GM13976 (cell line): Measurements from ENCODE around the gene TEX19.

Experiments used
- DNase-seq: peaks from one replicate; pipeline ENCODE4 v3.0.0; 2012; ENCODE audit warnings: low spot score
- in situ Hi-C: fragments of 300-500 bp; cut with MboI; formaldehyde crosslinking; loops from one replicate; pipeline ENCODE4 v1.12.0; 2022; ENCODE audit warnings: low sequenced_read_pairs, mixed read lengths, inconsistent platforms; ENCODE audit not compliant: unreplicated experiment
- TF ChIP-seq, protein P1 (sequence below): IDR thresholded peaks from 2 replicates; pipeline ENCODE4 v1.5.1; 2012; ENCODE audit warnings: borderline replicate concordance, mild to moderate bottlenecking; ENCODE audit not compliant: insufficient read depth; ENCODE audit errors: extremely low read depth, missing control alignments, control extremely low read depth

TEX19 gene

DNA sequence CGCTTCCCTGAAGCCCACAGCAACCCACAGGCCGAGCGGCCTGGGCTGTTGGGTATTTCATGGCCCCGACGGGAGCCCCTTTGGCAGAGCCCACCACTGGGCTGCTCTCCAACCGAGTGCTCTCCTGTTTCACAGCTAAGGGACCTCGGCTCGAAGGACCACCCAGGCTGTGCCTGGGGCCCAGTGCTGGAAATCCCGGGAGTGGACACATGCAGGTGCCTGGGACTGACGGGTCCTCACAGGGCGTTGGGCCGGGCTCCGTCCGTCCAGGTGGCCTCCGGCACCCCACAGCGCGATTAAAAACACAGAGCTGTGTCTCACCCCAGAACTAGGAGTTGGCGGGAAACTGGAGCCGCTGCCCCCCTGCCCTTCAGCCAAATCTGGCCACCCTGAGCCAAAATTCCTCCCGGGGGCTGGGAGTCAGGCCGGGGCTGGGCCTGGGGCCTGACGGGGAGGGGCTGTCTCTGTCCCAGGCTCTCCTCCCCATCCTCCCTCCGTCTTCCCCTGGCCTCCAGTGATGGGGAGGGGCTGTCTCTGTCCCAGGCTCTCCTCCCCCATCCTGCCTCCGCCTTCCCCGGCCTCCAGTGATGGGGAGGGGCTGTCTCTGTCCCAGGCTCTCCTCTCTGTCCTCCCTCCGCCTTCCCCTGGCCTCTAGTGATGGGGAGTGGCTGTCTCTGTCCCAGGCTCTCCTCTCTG lies 26.7 kb downstream of the TEX19 start:
- TF ChIP-seq, protein P1, sequence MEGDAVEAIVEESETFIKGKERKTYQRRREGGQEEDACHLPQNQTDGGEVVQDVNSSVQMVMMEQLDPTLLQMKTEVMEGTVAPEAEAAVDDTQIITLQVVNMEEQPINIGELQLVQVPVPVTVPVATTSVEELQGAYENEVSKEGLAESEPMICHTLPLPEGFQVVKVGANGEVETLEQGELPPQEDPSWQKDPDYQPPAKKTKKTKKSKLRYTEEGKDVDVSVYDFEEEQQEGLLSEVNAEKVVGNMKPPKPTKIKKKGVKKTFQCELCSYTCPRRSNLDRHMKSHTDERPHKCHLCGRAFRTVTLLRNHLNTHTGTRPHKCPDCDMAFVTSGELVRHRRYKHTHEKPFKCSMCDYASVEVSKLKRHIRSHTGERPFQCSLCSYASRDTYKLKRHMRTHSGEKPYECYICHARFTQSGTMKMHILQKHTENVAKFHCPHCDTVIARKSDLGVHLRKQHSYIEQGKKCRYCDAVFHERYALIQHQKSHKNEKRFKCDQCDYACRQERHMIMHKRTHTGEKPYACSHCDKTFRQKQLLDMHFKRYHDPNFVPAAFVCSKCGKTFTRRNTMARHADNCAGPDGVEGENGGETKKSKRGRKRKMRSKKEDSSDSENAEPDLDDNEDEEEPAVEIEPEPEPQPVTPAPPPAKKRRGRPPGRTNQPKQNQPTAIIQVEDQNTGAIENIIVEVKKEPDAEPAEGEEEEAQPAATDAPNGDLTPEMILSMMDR = no peak
- in situ Hi-C loops = no loop called here
- DNase-seq = no peak

DNA sequence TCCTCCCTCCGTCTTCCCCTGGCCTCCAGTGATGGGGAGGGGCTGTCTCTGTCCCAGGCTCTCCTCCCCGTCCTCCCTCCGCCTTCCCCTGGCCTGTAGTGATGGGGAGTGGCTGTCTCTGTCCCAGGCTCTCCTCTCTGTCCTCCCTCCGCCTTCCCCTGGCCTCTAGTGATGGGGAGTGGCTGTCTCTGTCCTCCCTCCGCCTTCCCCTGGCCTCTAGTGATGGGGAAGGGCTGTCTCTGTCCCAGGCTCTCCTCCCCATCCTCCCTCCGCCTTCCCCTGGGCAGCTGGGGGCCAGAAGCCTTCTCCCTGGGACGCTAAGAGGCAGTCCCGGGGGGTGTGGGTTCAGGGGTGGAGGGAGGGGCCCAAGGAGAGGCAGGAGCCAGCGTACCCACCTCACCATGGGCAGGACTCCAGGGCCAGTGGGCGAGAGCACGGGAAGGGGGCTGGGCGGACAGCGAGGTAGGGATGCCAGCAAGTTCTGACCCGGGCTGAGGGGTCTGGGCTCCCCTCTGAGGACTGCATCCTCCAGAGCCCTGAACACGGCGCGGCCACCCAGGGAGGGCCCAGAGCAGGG lies 27.3 kb downstream of the TEX19 start:
- DNase-seq = no peak
- in situ Hi-C loops = no loop called here

DNA sequence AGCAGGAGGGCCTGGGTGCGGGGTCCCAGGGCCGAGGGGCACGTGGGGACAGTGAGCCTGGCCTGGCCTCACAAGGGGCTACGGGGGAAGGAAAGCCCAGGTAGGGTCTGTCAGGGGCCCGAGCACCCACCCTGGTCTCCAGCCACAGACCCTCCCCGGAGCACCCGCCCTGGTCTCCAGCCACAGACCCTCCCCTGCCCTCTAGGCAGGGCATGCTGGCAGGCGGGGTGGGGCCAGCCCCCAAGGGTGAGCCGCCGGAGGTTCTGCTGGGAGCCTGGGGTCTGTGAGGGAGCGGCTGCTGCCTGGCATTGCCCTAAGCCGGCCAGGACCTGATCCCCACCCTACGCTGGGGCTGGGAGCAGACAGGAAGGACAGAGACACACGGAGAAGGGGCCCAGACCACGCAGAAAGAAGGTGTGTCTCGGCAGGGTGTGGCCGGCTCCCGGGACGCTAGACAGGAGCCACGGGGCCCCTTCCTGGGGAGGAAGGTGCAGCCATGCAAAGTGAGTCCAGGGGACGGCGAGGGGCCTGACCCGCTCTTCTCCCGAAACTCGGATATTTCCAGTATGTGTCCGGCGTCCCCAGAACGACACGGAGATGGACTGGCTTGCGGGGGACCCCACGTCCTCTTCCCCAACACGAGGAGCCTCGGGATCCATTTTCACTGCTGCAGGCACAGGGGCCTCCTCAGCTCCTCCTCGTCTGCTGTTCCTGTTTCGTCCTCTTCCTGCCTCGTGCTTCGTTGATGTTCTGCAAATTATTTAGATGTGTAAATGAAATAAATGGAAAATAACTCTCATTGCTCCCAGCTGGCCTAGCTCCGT lies 28.0 kb downstream of the TEX19 start:
- in situ Hi-C loops = no loop called here
- DNase-seq = no peak
- TF ChIP-seq, protein P1 = no peak

More for the DNA sequence above, 27.3 kb downstream of the TEX19 start:
- TF ChIP-seq, protein P1 = no peak

DNA sequence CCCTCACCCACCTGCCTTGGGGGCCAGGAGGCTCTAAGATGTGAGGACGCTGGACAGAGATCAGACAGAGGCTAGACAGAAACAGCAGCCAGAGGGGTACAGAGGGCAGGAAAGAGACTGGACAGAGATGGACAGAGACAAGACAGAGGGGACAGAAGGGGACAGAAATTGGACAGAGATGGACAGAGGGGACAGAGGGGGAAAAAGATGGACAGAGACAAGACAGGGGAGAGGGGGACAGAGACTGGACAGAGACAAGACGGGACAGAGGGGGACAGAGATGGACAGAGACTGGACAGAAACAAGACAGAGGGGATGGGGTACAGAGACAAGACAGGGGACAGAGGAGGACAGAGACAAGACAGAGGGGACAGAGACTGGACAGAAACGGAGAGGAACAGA lies 28.7 kb downstream of the TEX19 start:
- DNase-seq = no peak
- TF ChIP-seq, protein P1 = no peak
- in situ Hi-C loops = no loop called here

DNA sequence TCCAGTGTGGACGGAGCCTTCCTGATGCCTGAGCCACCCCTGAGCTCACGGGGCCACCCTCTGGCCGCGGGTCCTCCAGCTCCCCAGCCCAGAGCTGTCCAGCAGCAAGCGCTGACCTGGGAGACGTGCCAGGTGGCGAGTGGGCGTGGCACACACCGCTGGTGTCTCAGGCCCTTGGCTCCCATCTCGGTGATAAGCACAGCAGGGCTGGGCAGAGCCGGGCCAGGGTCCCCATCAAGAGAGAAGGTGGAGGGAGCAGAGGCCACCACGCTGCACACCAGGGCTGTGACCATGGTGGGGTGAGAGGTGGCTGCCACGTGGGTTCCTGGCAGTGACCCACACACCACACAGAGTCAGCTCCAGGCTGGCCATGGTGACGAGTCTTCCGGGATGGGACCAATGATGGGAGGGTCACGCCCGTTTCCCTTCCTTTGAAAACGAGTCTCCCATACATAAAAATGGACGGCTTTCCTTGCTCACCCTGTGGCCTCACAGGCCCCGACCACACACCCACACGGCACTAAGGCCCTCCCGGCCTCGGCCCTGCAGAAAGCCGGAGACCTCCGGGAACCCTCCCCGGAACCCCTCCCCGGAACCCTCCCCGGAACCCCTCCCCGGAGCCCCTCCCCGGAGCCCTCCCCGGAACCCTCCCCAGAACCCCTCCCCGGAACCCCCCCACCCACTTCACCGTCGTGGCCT lies 29.3 kb downstream of the TEX19 start:
- no peak for DNase-seq
- in situ Hi-C loops = no loop called here
- TF ChIP-seq, protein P1 = no peak

DNA sequence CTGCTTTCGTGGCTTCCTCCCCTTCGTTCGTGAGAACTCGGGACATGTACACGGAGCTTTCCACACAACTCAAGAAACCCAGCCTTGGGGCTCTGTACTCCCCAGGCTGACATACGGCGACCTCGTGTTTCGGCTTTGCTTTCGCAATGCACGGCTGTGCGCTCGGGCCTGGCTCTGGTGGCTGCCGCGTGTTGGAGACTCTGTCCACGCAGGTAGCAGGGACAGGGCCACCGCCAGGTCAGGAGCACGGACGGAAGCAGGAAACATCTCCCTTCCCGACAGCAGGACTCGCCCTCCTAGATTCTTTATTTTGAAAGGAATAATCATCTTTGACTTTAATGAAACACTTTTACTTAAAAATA lies 29.9 kb downstream of the TEX19 start:
- TF ChIP-seq, protein P1 = no peak
- in situ Hi-C loops = no loop called here
- DNase-seq = no peak
